Stimulated activated naive CD8-positive, alpha-beta T cell treated with anti-CD3 and anti-CD28 coated beads, Interleukin-15, Interleukin-2, amounts not matched to agents 100 ng/mL and 50 ng/mL, for 24 hours (primary cell): Measurements from ENCODE around the gene HMCES.
"Not testable (repeated sequence)": the region's sequence is repeated elsewhere in the genome, so short reads cannot be mapped to it uniquely, and the experiment has no call there.

ENCODE experiments used
- H3K27ac Mint-ChIP-seq: one replicate; pipeline ENCODE4 v1.8.0; 2021; ENCODE audit warnings: mild to moderate bottlenecking, mixed read lengths
- H3K27me3 Mint-ChIP-seq: one replicate; pipeline ENCODE4 v1.8.0; 2021; ENCODE audit warnings: mixed read lengths
- H3K36me3 Mint-ChIP-seq: one replicate; pipeline ENCODE4 v1.8.0; 2021; ENCODE audit warnings: low read depth, mixed read lengths
- H3K4me1 Mint-ChIP-seq: one replicate; pipeline ENCODE4 v1.8.0; 2021; ENCODE audit warnings: low read depth, mixed read lengths
- H3K4me3 Mint-ChIP-seq: one replicate; pipeline ENCODE4 v1.8.0; 2021; ENCODE audit warnings: mild to moderate bottlenecking, mixed read lengths
- H3K9me3 Mint-ChIP-seq: one replicate; pipeline ENCODE4 v1.8.0; 2021; ENCODE audit warnings: mixed read lengths

Gene HMCES

DNA sequence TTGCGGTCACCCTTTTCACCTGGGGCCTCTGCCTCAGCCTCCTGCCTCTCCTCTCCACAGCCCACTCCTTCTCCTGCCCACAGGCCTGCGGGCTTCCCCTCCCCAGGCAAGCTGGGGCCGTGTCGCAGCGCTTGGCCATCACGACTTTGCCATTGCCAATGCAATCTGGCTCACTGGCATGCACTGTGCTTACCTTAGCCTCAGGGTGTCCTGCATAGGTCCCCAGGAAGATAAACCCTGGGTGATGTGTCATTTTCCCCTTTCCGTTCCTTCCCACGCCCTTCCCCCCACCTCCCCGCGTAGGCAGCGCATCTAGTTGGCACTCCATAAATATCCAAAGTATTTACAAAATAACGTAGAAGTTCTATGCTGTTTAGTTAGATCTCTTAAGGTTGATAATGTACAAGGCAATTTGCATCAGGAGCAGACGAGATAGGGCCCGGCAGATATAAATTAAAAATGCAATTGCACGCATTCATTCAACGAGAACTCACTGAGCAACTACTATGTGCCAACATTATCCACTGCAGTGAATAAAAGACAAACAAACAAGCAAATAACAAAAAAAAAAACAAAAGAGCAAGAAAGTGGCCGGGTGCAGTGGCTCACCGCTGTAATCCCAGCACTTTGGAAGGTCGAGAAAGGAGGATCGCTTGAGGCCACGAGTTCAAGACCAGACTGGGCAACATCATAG, 30.2 kb upstream of the HMCES start:
- peak overlapping the region; percentile 97 for H3K27ac Mint-ChIP-seq
- H3K9me3 Mint-ChIP-seq = no peaks in the 10 kb centered on the region
- H3K4me1 Mint-ChIP-seq = peaks cover 44% of the 10 kb centered on the region
- H3K36me3 Mint-ChIP-seq = peaks cover 26% of the 10 kb centered on the region
- no peaks in the 10 kb centered on the region for H3K27me3 Mint-ChIP-seq
- H3K4me3 Mint-ChIP-seq = peak overlapping the region; percentile 97

DNA sequence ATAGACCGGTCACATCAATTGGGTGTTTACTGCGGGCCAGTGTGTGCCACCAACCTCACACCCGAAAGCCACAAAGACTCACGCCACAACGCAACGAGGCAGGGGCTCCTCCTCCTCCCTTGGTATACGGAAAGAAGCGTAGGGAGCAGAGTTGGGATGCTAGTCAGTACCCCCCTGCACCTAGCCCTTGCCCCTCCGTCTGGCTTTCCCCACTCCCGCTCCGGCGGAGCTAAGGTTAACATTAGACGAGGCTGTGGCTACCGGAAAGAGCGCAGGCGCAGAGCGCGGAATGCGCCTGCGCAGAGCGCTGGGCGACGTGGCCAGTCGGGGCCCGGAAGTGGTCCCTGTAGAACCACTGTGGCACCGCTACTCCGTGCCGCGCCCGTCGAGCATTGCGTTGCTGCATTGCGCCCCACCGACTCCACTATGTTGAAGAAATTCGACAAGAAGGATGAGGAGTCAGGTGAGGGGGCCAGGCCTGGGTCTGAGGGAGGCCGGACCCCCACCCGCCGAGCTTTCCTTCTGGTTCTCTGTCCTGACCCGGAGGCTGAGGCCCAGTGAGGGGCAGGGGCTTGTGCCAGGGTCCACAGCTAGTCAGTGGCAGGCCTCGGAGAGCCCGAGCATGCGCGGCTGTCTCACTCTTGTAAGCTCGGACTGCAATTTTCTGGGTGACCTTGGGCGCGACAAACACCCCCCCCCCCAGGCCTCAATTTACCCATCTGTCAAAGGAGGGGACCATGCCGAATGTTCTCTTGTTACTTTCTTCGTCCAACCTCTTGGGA, 29.2 kb upstream of the HMCES start, which contains the start of gene COPG1:
Gene COPG1, plus strand, starts transcription at position 323 of the 782 bp plus-strand sequence. Its CDS starts 104 bp downstream, at position 427.
- H3K4me3 Mint-ChIP-seq = peak within 1 kb of the TSS; percentile 97

DNA sequence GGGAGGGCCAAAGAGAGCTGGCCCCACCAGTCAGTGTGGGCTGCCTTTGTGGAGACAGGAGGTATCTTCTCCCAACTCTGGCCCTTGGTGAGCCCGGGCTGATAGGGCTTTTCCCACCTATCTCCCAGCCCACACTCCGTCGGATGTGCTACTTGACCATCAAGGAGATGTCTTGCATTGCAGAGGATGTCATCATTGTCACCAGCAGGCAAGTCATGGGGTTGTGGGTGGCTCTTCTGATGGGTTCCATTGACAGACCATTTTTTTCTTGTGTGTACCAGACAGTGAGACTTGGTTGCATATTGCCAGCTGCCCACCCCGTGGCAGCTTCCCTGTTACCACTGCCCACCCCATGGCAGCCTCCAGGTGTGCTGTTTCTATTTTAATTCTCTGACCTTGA, 25.9 kb upstream of the HMCES start:
- Mint-ChIP-seq H3K27ac (no peak overlapping the region), H3K4me1 (peaks cover 35% of the 10 kb centered on the region), H3K4me3 (no peak overlapping the region), H3K27me3 (no peaks in the 10 kb centered on the region), H3K9me3 (no peaks in the 10 kb centered on the region), H3K36me3 (peaks cover 57% of the 10 kb centered on the region)

More for the DNA sequence above, 29.2 kb upstream of the HMCES start, which contains the start of gene COPG1:
- Mint-ChIP-seq H3K27me3 (no peaks in the 10 kb centered on the region), H3K9me3 (no peaks in the 10 kb centered on the region), H3K4me1 (peaks cover 44% of the 10 kb centered on the region), H3K36me3 (peaks cover 33% of the 10 kb centered on the region), H3K27ac (peak within 1 kb of the TSS; percentile 97)

DNA sequence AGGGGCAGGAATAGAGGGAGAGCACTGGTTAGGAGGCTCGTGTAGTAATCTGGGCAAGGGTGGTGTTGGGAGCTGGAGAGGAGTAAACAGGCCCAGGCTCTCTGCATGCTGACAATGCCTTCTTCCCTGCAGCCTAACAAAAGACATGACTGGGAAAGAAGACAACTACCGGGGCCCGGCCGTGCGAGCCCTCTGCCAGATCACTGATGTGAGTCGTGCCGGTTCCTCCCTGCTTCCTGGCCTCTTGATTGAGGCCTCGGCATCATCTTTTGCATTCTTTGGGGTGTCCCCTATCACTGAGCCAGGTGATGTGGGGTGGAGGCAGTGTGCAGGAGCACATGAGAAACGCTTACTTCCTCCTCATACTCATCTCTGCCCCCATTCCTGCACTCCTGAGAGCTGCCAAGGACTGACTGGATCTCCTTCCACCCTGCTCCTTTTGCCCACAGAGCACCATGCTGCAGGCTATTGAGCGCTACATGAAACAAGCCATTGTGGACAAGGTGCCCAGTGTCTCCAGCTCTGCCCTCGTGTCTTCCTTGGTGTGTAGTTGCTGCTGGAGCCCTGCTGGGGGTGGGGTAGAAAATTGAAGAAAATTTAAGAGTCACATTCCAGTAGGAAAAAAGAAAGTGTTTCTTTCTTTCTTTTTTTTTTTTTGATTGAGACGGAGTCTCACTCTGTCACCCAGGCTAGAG, 24.0 kb upstream of the HMCES start:
- Mint-ChIP-seq H3K4me3 (no peak overlapping the region), H3K9me3 (no peaks in the 10 kb centered on the region), H3K4me1 (peaks cover 17% of the 10 kb centered on the region), H3K27me3 (no peaks in the 10 kb centered on the region), H3K36me3 (peaks cover 66% of the 10 kb centered on the region), H3K27ac (peak overlapping the region; percentile 23)

DNA sequence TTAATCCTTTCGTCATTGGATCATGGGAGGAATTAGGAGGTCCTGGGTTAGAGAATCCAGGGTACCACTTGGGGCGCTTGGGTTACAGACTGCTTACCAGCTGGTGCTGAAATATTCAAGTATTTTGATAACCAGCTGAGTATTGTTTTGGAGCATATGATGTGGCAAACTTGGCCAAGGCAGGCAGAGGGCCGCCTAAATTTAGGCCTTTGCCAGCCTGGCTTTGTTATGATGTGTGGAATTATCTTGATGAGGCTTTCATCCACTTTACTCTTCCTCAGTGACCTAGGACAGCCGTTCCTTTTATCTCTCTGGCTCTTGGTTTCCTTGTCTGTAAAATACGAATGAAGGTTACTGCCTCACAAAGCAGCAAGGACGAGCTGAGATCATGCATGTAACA, 22.4 kb upstream of the HMCES start:
- Mint-ChIP-seq H3K27ac (no peak overlapping the region), H3K27me3 (no peaks in the 10 kb centered on the region), H3K4me3 (no peak overlapping the region), H3K9me3 (no peaks in the 10 kb centered on the region), H3K36me3 (peaks cover 67% of the 10 kb centered on the region), H3K4me1 (peaks cover 7% of the 10 kb centered on the region)

DNA sequence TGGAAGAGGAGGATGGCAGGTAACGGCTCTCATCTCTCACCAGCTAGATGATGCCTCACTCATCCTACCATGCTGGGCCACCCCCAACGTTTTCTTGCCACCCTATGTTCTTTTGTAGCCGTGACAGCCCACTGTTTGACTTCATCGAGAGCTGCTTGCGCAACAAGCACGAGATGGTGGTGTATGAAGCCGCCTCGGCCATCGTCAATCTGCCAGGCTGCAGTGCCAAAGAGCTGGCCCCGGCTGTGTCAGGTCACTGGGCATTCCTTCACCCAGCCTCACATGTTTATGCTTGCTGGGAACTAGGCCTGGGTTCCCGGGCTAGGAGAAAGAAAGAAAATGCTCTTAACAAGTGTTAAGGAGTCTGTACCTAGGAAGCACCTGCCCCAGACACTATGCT, 21.1 kb upstream of the HMCES start:
- H3K36me3 Mint-ChIP-seq = peaks cover 67% of the 10 kb centered on the region
- no peak overlapping the region for H3K4me3 Mint-ChIP-seq
- no peak overlapping the region for H3K27ac Mint-ChIP-seq

DNA sequence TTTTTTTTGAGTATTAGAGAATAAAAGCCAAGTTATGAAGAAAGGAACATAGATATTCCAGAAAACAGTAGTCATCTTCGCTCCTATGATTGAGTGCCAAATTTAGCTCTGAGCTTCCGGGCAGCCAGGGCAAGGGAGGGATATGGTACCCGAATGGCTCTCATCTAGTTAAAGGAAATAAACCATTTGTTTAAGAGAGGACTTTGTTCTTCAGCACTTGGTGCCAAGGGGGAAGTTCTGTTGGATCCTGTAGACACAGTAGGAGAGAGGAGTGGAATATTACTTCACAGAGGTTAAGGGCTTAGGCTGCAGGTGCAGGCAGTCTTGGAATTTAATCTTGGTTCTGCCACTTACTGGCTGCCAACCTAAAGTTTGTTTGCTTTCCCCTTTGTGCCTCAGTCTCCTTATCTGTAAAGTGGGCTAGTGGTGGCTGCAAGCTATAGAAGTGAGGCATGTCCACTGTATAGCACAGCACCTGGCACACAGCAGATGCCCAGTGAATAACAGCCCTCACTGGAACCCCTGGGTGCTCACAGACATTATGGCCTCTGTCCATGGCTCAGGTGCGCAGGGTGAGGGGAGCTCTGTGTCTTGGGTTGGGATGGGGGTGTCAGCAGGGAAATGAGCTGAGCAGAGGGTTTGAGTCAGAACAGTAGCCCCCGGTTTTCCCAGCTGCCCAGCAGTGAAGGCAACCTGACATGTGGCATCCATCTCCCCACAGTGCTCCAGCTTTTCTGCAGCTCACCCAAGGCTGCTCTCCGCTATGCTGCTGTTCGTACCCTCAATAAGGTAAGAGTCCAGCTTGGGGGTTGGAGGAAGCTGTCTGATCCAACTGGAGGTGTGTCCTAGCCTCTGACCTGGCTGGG, 18.8 kb upstream of the HMCES start:
- Mint-ChIP-seq H3K27ac (no peak overlapping the region), H3K4me3 (no peak overlapping the region), H3K9me3 (no peaks in the 10 kb centered on the region), H3K36me3 (peaks cover 62% of the 10 kb centered on the region), H3K4me1 (no peaks in the 10 kb centered on the region), H3K27me3 (no peaks in the 10 kb centered on the region)

More for the DNA sequence above, 21.1 kb upstream of the HMCES start:
- no peaks in the 10 kb centered on the region for H3K27me3 Mint-ChIP-seq
- H3K4me1 Mint-ChIP-seq = no peaks in the 10 kb centered on the region
- H3K9me3 Mint-ChIP-seq = no peaks in the 10 kb centered on the region

DNA sequence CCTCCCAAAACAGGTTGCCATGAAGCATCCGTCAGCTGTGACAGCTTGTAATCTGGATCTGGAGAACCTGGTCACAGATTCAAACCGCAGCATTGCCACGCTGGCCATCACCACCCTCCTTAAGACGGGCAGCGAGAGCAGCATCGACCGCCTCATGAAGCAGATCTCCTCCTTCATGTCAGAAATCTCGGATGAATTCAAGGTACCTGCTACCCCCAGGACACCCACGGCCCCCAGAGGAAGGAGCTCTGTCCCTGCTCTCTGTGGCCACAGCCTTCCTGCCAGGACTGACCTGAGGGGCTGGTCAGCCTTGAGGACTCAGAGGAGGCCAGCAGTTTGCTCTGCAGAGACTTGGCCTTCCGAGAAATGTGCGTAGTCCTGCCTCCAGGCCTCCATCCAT, 18.1 kb upstream of the HMCES start:
- Mint-ChIP-seq H3K4me3 (no peak overlapping the region), H3K27ac (no peak overlapping the region), H3K36me3 (peaks cover 60% of the 10 kb centered on the region), H3K27me3 (no peaks in the 10 kb centered on the region), H3K4me1 (no peaks in the 10 kb centered on the region), H3K9me3 (no peaks in the 10 kb centered on the region)

DNA sequence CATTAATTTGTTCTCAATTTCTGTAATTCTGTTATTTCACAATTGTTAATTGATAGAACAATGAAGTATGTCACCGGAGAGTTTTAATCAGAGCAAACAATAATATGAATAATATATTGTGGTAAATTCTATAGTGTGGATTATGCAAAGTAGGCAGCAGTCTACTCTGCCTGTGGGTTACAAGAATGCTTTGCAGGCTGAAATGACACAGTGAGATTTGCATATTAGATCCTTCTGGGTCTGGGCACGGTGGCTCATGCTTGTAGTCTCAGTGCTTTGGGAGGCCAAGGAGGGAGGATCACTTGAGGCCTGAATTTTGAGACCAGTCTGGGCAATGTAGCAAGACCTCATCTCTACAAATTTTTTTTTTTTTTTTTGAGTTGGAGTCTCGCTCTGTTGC, 16.8 kb upstream of the HMCES start:
- Mint-ChIP-seq H3K36me3 (peaks cover 58% of the 10 kb centered on the region), H3K27me3 (no peaks in the 10 kb centered on the region), H3K4me3 (no peak overlapping the region), H3K9me3 (no peaks in the 10 kb centered on the region), H3K4me1 (no peaks in the 10 kb centered on the region), H3K27ac (no peak overlapping the region)

DNA sequence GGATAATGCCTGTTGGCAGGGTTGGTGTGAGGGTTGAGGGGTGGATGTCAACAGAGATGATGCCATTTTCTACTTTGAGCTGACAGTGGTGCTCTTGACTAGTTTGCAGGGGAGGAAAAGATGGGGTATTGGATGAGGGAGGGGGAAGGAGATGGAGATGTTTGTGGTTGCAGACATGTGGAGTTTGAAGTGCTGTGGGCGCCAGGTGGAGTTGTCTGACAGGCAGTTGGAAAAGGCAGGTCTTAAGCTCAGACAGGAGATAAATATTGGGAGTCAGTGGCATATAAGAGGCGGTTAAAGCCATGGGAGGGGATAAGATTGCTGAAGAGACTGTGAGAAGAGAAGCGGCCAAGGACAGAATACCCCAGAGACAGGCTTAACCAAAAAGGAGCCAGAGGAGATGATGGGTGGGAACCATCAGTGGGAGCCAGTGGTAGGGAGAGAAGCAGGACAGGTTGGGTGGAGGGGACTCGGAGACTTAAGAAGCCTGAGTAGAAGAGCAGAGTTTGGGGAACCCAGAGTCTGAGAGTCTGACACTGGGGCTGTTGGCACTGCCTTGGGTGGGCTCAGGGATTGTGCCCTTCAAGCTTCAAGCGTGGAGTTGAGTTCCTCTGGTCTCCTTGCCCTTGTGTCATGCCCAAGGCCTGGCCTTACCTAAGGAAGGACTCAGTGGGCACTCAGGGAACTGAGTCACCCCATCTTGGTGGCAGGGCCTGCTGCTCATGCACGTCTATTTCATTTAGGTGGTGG, 15.3 kb upstream of the HMCES start:
- Mint-ChIP-seq H3K36me3 (peaks cover 68% of the 10 kb centered on the region), H3K4me3 (no peak overlapping the region), H3K4me1 (no peaks in the 10 kb centered on the region), H3K9me3 (no peaks in the 10 kb centered on the region), H3K27me3 (no peaks in the 10 kb centered on the region), H3K27ac (no peak overlapping the region)

DNA sequence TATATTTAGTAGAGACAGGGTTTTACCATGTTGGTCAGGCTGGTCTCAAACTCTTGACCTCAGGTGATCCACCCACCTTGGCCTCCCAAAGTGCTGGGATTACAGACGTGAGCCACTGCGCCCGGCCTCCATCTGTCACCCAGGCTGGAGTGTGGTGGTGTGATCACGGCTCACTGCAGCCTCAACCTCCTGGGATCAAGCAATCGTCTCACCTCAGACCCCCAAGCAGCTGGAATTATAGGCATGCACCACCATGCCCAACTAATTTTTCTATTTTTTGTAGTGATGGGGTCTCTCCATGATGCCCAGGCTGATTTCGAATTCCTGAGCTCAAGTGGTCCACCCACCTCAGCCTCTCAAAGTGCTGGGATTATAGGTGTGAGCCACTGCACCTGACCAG, 13.7 kb upstream of the HMCES start:
- H3K36me3 Mint-ChIP-seq = peaks cover 71% of the 10 kb centered on the region
- not testable (repeated sequence) for H3K27ac Mint-ChIP-seq, H3K4me3 Mint-ChIP-seq, H3K4me1 Mint-ChIP-seq, H3K27me3 Mint-ChIP-seq, H3K9me3 Mint-ChIP-seq

DNA sequence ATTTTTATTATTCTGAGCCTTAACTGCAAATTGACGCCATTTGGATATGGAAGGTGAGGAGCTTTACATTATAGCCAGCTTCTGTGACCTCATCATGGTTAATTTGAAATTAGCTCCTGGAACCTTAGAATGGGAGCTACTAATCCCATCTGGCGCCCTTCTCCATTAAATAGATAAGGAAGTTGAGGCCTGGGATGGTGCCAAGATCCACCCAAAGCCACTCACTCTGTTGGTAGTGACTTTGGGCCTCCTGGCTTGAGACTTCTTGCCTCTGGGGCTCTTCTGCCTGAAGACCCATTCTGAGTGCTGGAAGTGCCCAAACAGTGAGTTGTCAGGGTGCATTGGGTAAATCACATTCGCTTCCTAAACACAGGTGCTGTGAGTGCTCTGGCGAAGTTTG, 12.0 kb upstream of the HMCES start:
- no peaks in the 10 kb centered on the region for H3K4me1 Mint-ChIP-seq
- no peaks in the 10 kb centered on the region for H3K9me3 Mint-ChIP-seq
- H3K36me3 Mint-ChIP-seq = peaks cover 74% of the 10 kb centered on the region
- H3K27ac Mint-ChIP-seq = no peak overlapping the region
- no peak overlapping the region for H3K4me3 Mint-ChIP-seq
- H3K27me3 Mint-ChIP-seq = no peaks in the 10 kb centered on the region

DNA sequence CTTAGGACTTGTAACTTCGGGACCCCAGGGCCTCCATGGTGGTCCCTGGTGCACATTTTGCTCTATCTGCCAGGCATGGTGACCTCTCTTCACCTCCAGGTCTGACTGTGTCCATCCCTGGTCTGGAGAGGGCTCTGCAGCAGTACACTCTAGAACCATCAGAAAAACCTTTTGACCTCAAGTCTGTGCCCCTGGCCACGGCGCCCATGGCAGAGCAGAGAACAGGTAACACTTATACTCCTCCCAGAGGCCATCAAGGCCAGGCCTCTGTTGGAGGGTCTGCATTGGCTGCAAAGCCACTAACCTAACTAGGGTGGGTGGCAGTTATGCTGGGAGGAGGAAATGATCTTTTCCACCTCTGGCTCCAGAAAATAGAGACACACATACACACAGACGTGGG, 10.3 kb upstream of the HMCES start:
- H3K36me3 Mint-ChIP-seq = peaks cover 70% of the 10 kb centered on the region
- no peaks in the 10 kb centered on the region for H3K4me1 Mint-ChIP-seq
- H3K27ac Mint-ChIP-seq = no peak overlapping the region
- H3K4me3 Mint-ChIP-seq = no peak overlapping the region
- no peaks in the 10 kb centered on the region for H3K27me3 Mint-ChIP-seq
- H3K9me3 Mint-ChIP-seq = no peaks in the 10 kb centered on the region

DNA sequence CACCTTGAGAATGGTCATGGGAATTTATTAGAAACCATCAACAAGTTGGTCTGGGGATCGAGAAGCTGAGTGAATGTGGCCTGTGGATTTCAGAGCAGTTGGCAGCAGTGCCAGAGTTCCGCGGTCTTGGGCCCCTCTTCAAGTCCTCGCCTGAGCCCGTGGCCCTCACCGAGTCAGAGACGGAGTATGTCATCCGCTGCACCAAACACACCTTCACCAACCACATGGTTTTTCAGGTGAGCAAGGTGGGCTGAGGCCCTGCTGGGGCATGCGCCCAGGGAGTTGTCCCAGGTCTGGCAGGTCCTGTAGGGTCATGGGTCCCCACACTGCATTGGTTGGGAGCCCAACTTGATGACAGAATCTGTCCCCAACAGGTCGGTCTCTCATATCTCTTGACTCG, 7.0 kb upstream of the HMCES start:
- H3K4me3 Mint-ChIP-seq = no peak overlapping the region
- no peaks in the 10 kb centered on the region for H3K27me3 Mint-ChIP-seq
- H3K27ac Mint-ChIP-seq = no peak overlapping the region
- H3K9me3 Mint-ChIP-seq = no peaks in the 10 kb centered on the region
- H3K36me3 Mint-ChIP-seq = peaks cover 82% of the 10 kb centered on the region
- peaks cover 8% of the 10 kb centered on the region for H3K4me1 Mint-ChIP-seq
